Gastroesophageal sphincter (tissue), 4 donors: ENCODE data around the gene FGF4. TPM values are rescaled to one million over a fixed set of nuclear protein-coding genes. Genes with fewer than 3 reads are reported as not detected.

ENCODE experiments used
- ATAC-seq: fragments of 150-250 bp; one replicate; pipeline ENCODE4 v1.9.1; 2016; ENCODE audit warnings: mild to moderate bottlenecking, moderate library complexity
- H3K27ac ChIP-seq, 4 donors: fragments of 200-600 bp; sonication (generic) in 3 of 4; 1 replicate in 3 of 4; 2 replicates in 1 of 4; pipeline ENCODE4 v1.5.1; 2016 to 2019
- H3K27me3 ChIP-seq: fragments of 200-600 bp; sonication (generic); one replicate; pipeline ENCODE4 v1.5.1; 2019
- H3K36me3 ChIP-seq, 2 donors: fragments of 200-600 bp; sonication (generic); one replicate each; pipeline ENCODE4 v1.5.1; 2019; ENCODE audit warnings: control low read depth in 1 of 2
- H3K4me1 ChIP-seq, 3 donors: fragments of 200-600 bp; sonication (generic); 1 replicate in 2 of 3; 2 replicates in 1 of 3; pipeline ENCODE4 v1.5.1; 2016 to 2019; ENCODE audit warnings: control low read depth in 2 of 3
- H3K4me3 ChIP-seq, 2 donors: fragments of 200-600 bp; sonication (generic); one replicate each; pipeline ENCODE4 v1.5.1; 2019; ENCODE audit warnings: mild to moderate bottlenecking in 1 of 2, moderate library complexity in 1 of 2
- H3K9me3 ChIP-seq, 3 donors: fragments of 200-600 bp; sonication (generic); one replicate each; pipeline ENCODE4 v1.5.1; 2017 to 2019; ENCODE audit warnings: control low read depth in 2 of 3
- CTCF ChIP-seq, 4 experiments: fragments of 200-600 bp in 2 of 4; fragments of 450-650 bp in 2 of 4; sonication (generic) in 1 of 4; IDR thresholded peaks; one replicate each; pipeline ENCODE4 v1.5.1; 2017 to 2019; ENCODE audit warnings: antibody characterized with exemption in 4 of 4, mild to moderate bottlenecking in 2 of 4, moderate library complexity in 2 of 4
- EP300 ChIP-seq: sonication (generic); formaldehyde crosslinking; IDR thresholded peaks from one replicate; pipeline ENCODE4 v1.6.1; 2017; ENCODE audit warnings: antibody characterized with exemption, mild to moderate bottlenecking
- POLR2A ChIP-seq, 2 donors: fragments of 450-650 bp; IDR thresholded peaks; one replicate each; pipeline ENCODE4 v1.6.1; 2017; ENCODE audit warnings: antibody characterized with exemption in 2 of 2, mild to moderate bottlenecking in 2 of 2, moderate library complexity in 1 of 2
- POLR2AphosphoS5 ChIP-seq: sonication (generic); formaldehyde crosslinking; IDR thresholded peaks from one replicate; pipeline ENCODE4 v1.6.1; 2017; ENCODE audit warnings: antibody characterized with exemption
- WGBS, 2 donors: methylation state at CpG; one replicate each; pipeline ENCODE4 v1.1.5; 2018; ENCODE audit warnings: low coverage in 1 of 2; 5-methylcytosine and 5-hydroxymethylcytosine counted together
- total RNA-seq, 4 donors: library from RNA; depleted of rRNA; stranded (reverse); fragments of >200 nt; gene quantifications; one replicate each; pipeline ENCODE4 v1.1.0, GENCODE V29; 2016

The FGF4 gene
- not detected for total RNA-seq

- no CpG with 5 or more reads among the region's 66 CpGs for WGBS, 2 donors
- H3K27ac ChIP-seq, result no peak within 1 kb of the TSS
- TF ChIP-seq CTCF (IDR thresholded peaks at IDR 0.05) (no peak), EP300 (no peak), POLR2A (IDR thresholded peaks at IDR 0.05) (no peak), POLR2AphosphoS5 (no peak)
- peaks cover 90% of the 10 kb centered on the region for H3K27me3 ChIP-seq
- ATAC-seq, result no peak
- H3K4me3 ChIP-seq, result no peak within 1 kb of the TSS
- peaks cover 0 to 11% (median 0%) of the 10 kb centered on the region in 3 donors for H3K4me1 ChIP-seq
- H3K9me3 ChIP-seq, result no peaks in the 10 kb centered on the region
- H3K36me3 ChIP-seq, result no peaks in the 10 kb centered on the region
These were observed at the start of gene FGF4 for GRCh38 chr11:69775163-69775755. Gene FGF4 (minus strand): TSS chr11:69775341. CDS start chr11:69775084, 257 bp downstream.

- no peak for TF ChIP-seq POLR2AphosphoS5
- peaks cover 80% of the 10 kb centered on the region for H3K27me3 ChIP-seq
- 67% methylated on average over 1 of the region's 6 CpGs; no CpG with 5 or more reads in 1 of the 2 donors for WGBS, 2 donors
- peaks cover 0 to 5% (median 0%) of the 10 kb centered on the region in 3 donors for H3K4me1 ChIP-seq
- H3K9me3 ChIP-seq, result peaks cover 0 to 22% (median 0%) of the 10 kb centered on the region in 3 donors
- H3K4me3 ChIP-seq, result no peak overlapping the region
- no peak overlapping the region for H3K27ac ChIP-seq
- ATAC-seq, result no peak
- H3K36me3 ChIP-seq, result no peaks in the 10 kb centered on the region
These were observed 48.6 kb upstream of the FGF4 start for GRCh38 chr11:69823641-69824265.

GRCh38 chr11:69822676-69823494, 47.7 kb upstream of the FGF4 start:
- Histone ChIP-seq H3K27ac (no peak overlapping the region), H3K36me3 (no peaks in the 10 kb centered on the region), H3K27me3 (peaks cover 89% of the 10 kb centered on the region), H3K9me3 (peaks cover 0 to 15% (median 0%) of the 10 kb centered on the region in 3 donors), H3K4me3 (no peak overlapping the region), H3K4me1 (peaks cover 0 to 14% (median 0%) of the 10 kb centered on the region in 3 donors)
- TF ChIP-seq POLR2A (IDR thresholded peaks at IDR 0.05) (no peak), POLR2AphosphoS5 (no peak), EP300 (no peak), CTCF (IDR thresholded peaks at IDR 0.05) (no peak)
- WGBS, 2 donors, result 63 to 70% methylated on average over 2 to 12 of the region's 15 CpGs
- no peak for ATAC-seq

GRCh38 chr11:69821511-69822040, 46.4 kb upstream of the FGF4 start:
- peaks cover 0 to 23% (median 0%) of the 10 kb centered on the region in 3 donors for H3K4me1 ChIP-seq
- no peak for ATAC-seq
- no peak overlapping the region for H3K4me3 ChIP-seq
- H3K9me3 ChIP-seq, result peaks cover 0 to 2% (median 0%) of the 10 kb centered on the region in 3 donors
- no peak overlapping the region for H3K27ac ChIP-seq
- 20 to 68% methylated on average over 1 to 9 of the region's 17 CpGs for WGBS, 2 donors
- no peaks in the 10 kb centered on the region for H3K36me3 ChIP-seq
- TF ChIP-seq POLR2AphosphoS5, result no peak
- TF ChIP-seq CTCF (IDR thresholded peaks at IDR 0.05), result no peak
- no peak for TF ChIP-seq EP300
- TF ChIP-seq POLR2A (IDR thresholded peaks at IDR 0.05), result no peak
- H3K27me3 ChIP-seq, result peaks cover 99% of the 10 kb centered on the region

- Histone ChIP-seq H3K27me3 (peaks cover 99% of the 10 kb centered on the region), H3K36me3 (no peaks in the 10 kb centered on the region)
- ATAC-seq, result no peak
These were observed 45.3 kb upstream of the FGF4 start for GRCh38 chr11:69820441-69820840.

More at GRCh38 chr11:69820441-69820840, 45.3 kb upstream of the FGF4 start:
- H3K4me3 ChIP-seq, result no peak overlapping the region
- H3K4me1 ChIP-seq, result peaks cover 0 to 23% (median 0%) of the 10 kb centered on the region in 3 donors
- no peaks in the 10 kb centered on the region for H3K9me3 ChIP-seq
- WGBS, 2 donors, result no CpG with 5 or more reads among the region's 5 CpGs
- H3K27ac ChIP-seq, result no peak overlapping the region
- TF ChIP-seq CTCF (IDR thresholded peaks at IDR 0.05) (no peak), POLR2AphosphoS5 (no peak), POLR2A (IDR thresholded peaks at IDR 0.05) (no peak), EP300 (no peak)
